H1 (cell line): ENCODE results near the gene CTBP2. TPM values are rescaled to one million over a fixed set of nuclear protein-coding genes. Genes with fewer than 3 reads are reported as not detected.

Source experiments
- CHD1 ChIP-seq: IDR thresholded peaks from 2 replicates; pipeline ENCODE4 v1.6.1; 2012; ENCODE audit warnings: low read depth, low read length, improper control_type of control experiment
- GTF2F1 ChIP-seq: IDR thresholded peaks from 2 replicates; pipeline ENCODE4 v1.6.1; 2012; ENCODE audit warnings: low read depth, low read length, improper control_type of control experiment, borderline replicate concordance
- HDAC2 ChIP-seq, 2 experiments: fragments of 300-600 bp in 1 of 2; sonication (generic) in 1 of 2; IDR thresholded peaks; 2 replicates each; pipeline ENCODE4 v1.6.1; 2011 to 2012; ENCODE audit warnings: low read depth in 2 of 2, low read length in 2 of 2, mild to moderate bottlenecking in 2 of 2, moderate library complexity in 2 of 2, borderline replicate concordance in 1 of 2, inconsistent platforms in 1 of 2
- POLR2A ChIP-seq, 2 experiments: IDR thresholded peaks; 1 replicate in 1 of 2; 2 replicates in 1 of 2; pipeline ENCODE4 v1.6.1; 2011; ENCODE audit warnings: low read depth in 2 of 2, low read length in 2 of 2, mild to moderate bottlenecking in 2 of 2; ENCODE audit errors: control extremely low read depth in 1 of 2
- RAD21 ChIP-seq, 2 experiments: IDR thresholded peaks in 1 of 2; conservative IDR thresholded peaks in 1 of 2; 2 replicates each; pipeline ENCODE4 v1.6.1; 2011; ENCODE audit warnings: low read depth in 2 of 2, low read length in 2 of 2, improper control_type of control experiment in 1 of 2, inconsistent platforms in 1 of 2, mild to moderate bottlenecking in 1 of 2, moderate library complexity in 1 of 2
- polyA plus RNA-seq, 7 experiments: library from polyadenylated mRNA; depleted of rRNA in 3 of 7; stranded (reverse) in 5 of 7; unstranded in 2 of 7; fragments of >200 nt in 5 of 7; fragments of 200-250 nt in 2 of 7; gene quantifications; 1 replicate in 5 of 7; 2 replicates in 1 of 7; 4 replicates in 1 of 7; pipeline versions ENCODE4 v1.2.1 to v1.2.3, GENCODE V29; 2011 to 2013; ENCODE audit warnings: missing spikeins in 2 of 7, mixed read lengths in 2 of 7
- total RNA-seq: library from RNA; stranded (reverse); fragmentation: NEBNext Ultra II Directional; extraction: Animal tissue kit (Norgen Biotek cat#: 25700); gene quantifications from 2 replicates; pipeline ENCODE4 v1.2.1, GENCODE V29; 2021
- TF ChIP-seq, protein P1 (sequence below): fragments of 300-600 bp; sonication (generic); IDR thresholded peaks from 2 replicates; pipeline ENCODE4 v1.7.1; 2012; ENCODE audit warnings: low read length, moderate library complexity, mild to moderate bottlenecking, inconsistent platforms; ENCODE audit not compliant: insufficient replicate concordance
- TF ChIP-seq, protein P2 (sequence below): IDR thresholded peaks from 2 replicates; pipeline ENCODE4 v1.6.1; 2011; ENCODE audit warnings: low read depth, mild to moderate bottlenecking, low read length; ENCODE audit not compliant: insufficient read depth
- TF ChIP-seq, protein P3 (sequence below): IDR thresholded peaks from 2 replicates; pipeline ENCODE4 v1.6.1; 2012; ENCODE audit warnings: inconsistent platforms

Gene CTBP2
- total and polyA plus RNA-seq, 2 of the 8 experiments (the other 6 are each of a cell fraction or from before 2014, with no cell fraction given) = 208 to 221 TPM

DNA sequence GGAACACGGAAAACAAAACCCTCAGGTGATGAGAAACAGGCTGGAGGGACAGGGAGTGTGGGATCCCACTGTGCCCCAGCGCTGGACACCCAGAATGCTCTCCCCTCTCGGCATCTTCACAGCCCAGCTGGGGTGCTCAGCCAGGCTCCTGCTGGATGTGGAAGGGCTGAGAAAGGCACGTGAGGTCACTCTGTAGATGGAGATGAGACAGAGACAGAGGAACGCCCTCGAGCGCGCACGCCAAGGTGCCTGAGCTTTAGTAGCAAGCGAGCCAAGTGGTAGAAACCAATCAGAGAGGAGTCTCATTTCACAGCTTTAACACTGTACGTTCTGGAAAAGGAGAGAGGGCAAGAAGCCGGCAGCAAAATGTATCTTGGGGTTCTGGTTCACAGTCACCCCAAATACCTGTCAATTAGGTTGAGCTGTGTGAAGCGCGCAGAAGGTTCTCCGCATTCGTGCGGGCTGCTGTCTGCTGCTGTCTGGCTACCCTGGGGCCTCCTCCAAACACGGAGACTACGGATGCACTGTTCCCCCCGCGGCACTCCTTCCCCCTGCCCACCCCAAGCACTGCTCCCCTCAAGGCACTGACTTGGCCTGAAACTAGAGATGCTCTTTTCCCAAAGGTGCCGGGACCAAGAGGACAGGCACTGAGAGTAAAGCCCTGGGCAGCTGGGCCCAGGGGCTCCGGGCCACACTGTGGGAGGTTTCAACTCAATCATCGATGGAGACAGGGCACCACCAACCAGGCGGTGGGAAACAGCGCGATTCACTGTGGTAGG is 127.0 kb downstream of the CTBP2 start (continued):
- TF ChIP-seq, protein P1, sequence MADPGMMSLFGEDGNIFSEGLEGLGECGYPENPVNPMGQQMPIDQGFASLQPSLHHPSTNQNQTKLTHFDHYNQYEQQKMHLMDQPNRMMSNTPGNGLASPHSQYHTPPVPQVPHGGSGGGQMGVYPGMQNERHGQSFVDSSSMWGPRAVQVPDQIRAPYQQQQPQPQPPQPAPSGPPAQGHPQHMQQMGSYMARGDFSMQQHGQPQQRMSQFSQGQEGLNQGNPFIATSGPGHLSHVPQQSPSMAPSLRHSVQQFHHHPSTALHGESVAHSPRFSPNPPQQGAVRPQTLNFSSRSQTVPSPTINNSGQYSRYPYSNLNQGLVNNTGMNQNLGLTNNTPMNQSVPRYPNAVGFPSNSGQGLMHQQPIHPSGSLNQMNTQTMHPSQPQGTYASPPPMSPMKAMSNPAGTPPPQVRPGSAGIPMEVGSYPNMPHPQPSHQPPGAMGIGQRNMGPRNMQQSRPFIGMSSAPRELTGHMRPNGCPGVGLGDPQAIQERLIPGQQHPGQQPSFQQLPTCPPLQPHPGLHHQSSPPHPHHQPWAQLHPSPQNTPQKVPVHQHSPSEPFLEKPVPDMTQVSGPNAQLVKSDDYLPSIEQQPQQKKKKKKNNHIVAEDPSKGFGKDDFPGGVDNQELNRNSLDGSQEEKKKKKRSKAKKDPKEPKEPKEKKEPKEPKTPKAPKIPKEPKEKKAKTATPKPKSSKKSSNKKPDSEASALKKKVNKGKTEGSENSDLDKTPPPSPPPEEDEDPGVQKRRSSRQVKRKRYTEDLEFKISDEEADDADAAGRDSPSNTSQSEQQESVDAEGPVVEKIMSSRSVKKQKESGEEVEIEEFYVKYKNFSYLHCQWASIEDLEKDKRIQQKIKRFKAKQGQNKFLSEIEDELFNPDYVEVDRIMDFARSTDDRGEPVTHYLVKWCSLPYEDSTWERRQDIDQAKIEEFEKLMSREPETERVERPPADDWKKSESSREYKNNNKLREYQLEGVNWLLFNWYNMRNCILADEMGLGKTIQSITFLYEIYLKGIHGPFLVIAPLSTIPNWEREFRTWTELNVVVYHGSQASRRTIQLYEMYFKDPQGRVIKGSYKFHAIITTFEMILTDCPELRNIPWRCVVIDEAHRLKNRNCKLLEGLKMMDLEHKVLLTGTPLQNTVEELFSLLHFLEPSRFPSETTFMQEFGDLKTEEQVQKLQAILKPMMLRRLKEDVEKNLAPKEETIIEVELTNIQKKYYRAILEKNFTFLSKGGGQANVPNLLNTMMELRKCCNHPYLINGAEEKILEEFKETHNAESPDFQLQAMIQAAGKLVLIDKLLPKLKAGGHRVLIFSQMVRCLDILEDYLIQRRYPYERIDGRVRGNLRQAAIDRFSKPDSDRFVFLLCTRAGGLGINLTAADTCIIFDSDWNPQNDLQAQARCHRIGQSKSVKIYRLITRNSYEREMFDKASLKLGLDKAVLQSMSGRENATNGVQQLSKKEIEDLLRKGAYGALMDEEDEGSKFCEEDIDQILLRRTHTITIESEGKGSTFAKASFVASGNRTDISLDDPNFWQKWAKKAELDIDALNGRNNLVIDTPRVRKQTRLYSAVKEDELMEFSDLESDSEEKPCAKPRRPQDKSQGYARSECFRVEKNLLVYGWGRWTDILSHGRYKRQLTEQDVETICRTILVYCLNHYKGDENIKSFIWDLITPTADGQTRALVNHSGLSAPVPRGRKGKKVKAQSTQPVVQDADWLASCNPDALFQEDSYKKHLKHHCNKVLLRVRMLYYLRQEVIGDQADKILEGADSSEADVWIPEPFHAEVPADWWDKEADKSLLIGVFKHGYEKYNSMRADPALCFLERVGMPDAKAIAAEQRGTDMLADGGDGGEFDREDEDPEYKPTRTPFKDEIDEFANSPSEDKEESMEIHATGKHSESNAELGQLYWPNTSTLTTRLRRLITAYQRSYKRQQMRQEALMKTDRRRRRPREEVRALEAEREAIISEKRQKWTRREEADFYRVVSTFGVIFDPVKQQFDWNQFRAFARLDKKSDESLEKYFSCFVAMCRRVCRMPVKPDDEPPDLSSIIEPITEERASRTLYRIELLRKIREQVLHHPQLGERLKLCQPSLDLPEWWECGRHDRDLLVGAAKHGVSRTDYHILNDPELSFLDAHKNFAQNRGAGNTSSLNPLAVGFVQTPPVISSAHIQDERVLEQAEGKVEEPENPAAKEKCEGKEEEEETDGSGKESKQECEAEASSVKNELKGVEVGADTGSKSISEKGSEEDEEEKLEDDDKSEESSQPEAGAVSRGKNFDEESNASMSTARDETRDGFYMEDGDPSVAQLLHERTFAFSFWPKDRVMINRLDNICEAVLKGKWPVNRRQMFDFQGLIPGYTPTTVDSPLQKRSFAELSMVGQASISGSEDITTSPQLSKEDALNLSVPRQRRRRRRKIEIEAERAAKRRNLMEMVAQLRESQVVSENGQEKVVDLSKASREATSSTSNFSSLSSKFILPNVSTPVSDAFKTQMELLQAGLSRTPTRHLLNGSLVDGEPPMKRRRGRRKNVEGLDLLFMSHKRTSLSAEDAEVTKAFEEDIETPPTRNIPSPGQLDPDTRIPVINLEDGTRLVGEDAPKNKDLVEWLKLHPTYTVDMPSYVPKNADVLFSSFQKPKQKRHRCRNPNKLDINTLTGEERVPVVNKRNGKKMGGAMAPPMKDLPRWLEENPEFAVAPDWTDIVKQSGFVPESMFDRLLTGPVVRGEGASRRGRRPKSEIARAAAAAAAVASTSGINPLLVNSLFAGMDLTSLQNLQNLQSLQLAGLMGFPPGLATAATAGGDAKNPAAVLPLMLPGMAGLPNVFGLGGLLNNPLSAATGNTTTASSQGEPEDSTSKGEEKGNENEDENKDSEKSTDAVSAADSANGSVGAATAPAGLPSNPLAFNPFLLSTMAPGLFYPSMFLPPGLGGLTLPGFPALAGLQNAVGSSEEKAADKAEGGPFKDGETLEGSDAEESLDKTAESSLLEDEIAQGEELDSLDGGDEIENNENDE = no peak
- no peak for TF ChIP-seq HDAC2 (IDR thresholded peaks at IDR 0.05; ENCODE audit: borderline replicate concordance in 1 of 2, low read depth in 2 of 2, low read length in 2 of 2)
- TF ChIP-seq, protein P2, sequence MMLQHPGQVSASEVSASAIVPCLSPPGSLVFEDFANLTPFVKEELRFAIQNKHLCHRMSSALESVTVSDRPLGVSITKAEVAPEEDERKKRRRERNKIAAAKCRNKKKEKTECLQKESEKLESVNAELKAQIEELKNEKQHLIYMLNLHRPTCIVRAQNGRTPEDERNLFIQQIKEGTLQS = no peak
- no peak for TF ChIP-seq CHD1
- TF ChIP-seq GTF2F1 = no peak
- no peak for TF ChIP-seq POLR2A (IDR thresholded peaks at IDR 0.05; ENCODE audit: control extremely low read depth in 1 of 2, low read depth in 2 of 2, low read length in 2 of 2)
- TF ChIP-seq, protein P3, sequence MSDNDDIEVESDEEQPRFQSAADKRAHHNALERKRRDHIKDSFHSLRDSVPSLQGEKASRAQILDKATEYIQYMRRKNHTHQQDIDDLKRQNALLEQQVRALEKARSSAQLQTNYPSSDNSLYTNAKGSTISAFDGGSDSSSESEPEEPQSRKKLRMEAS = no peak
- no peak for TF ChIP-seq RAD21 (IDR thresholded peaks at IDR 0.05 in 1 of 2, conservative IDR thresholded peaks at IDR 0.05 in 1 of 2; ENCODE audit: low read depth in 2 of 2, low read length in 2 of 2)
